Measurements from ENCODE around the gene TARS1. TPM values are rescaled to one million over a fixed set of nuclear protein-coding genes. Genes with fewer than 3 reads are reported as not detected.

Gene TARS1
- total and polyA plus RNA-seq, 7 donors = 50.8 to 152 (median 66.3) TPM

GRCh38 chr5:33422191-33422590 is 18.6 kb upstream of the TARS1 start:
- no peak for ATAC-seq
- H3K4me1 ChIP-seq = no peaks in the 10 kb centered on the region
- DNase-seq = no peak
- TF ChIP-seq CTCF (IDR thresholded peaks at IDR 0.05) = no peak
- no peaks in the 10 kb centered on the region for H3K27me3 ChIP-seq (ENCODE audit: insufficient read depth in 3 of 3, low read length in 2 of 3)
- intact Hi-C loops (cut with DNase I) = no loop called here
- WGBS, 3 donors = 81 to 91% (median 83%) methylated on average over 2 of the region's 2 CpGs
- no peaks in the 10 kb centered on the region for H3K9me3 ChIP-seq
- no peak overlapping the region for H3K4me3 ChIP-seq
- H3K27ac ChIP-seq = no peak overlapping the region
- H3K36me3 ChIP-seq (ENCODE audit: insufficient read depth in 1 of 2, low read depth in 1 of 2) = no peaks in the 10 kb centered on the region

DNA sequence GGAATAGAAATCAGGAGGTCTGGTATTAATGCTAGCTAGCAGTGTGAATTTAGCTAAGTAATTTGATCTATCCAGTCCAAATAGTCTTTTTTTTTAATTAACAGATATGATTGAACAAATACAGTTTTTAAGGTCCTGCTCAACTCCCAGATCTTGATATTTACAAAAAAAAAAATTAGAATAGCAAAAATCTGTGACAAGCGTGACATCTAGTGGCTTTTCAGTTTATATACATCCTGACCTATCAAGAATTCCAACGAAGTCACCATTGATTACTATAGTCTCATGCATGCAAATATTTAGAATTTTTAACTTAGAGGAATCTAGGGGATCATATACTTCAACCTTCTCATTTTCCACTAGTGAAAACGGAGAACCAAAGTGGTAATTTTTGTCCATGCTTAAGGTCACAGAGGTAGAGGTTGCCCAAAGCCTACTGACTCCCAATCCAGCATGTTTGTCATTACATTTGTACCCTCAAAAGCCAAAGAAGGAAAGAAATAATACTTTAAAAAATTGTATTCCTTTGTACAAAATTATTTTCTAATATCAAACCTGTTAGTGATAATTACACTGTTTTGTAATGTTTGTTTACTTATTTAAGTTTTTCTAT is 17.6 kb upstream of the TARS1 start:
- DNase-seq (no peak), ATAC-seq (no peak)
- Histone ChIP-seq H3K4me3 (no peak overlapping the region), H3K36me3 (ENCODE audit: insufficient read depth in 1 of 2, low read depth in 1 of 2) (no peaks in the 10 kb centered on the region), H3K27ac (no peak overlapping the region), H3K4me1 (no peaks in the 10 kb centered on the region), H3K27me3 (ENCODE audit: insufficient read depth in 3 of 3, low read length in 2 of 3) (no peaks in the 10 kb centered on the region), H3K9me3 (no peaks in the 10 kb centered on the region)
- 11 to 17% (median 14%) methylated on average over 3 of the region's 3 CpGs for WGBS, 3 donors
- peak; percentile 36 for TF ChIP-seq CTCF (IDR thresholded peaks at IDR 0.05)
- intact Hi-C loops (cut with DNase I) = no loop called here

DNA sequence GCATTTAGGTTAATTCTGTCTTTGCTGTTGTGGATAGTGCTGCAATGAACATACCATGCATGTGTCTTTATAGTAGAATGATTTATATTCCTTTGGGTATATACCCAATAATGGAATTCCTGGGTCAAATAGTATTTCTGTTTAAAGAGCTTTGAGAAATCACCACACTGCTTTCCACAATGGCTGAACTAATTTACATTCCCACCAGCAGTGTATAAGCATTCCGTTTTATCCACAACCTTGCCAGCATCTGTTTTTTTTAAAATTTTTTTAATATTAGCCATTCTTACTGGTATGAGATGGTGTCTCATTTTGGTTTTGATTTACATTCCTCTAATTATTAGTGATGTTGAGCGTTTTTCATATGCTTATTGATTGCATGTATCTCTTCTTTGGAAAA is 15.5 kb upstream of the TARS1 start:
- intact Hi-C loops (cut with DNase I) = no loop called here
- whole genome bisulfite sequencing, 3 donors = 61 to 67% (median 63%) methylated on average over 2 of the region's 2 CpGs
- DNase-seq (no peak), ATAC-seq (no peak)
- no peaks in the 10 kb centered on the region for H3K27me3 ChIP-seq (ENCODE audit: insufficient read depth in 3 of 3, low read length in 2 of 3)
- H3K36me3 ChIP-seq (ENCODE audit: insufficient read depth in 1 of 2, low read depth in 1 of 2) = no peaks in the 10 kb centered on the region
- H3K27ac ChIP-seq = no peak overlapping the region
- no peak for TF ChIP-seq CTCF (IDR thresholded peaks at IDR 0.05)
- H3K4me1 ChIP-seq = no peaks in the 10 kb centered on the region
- H3K9me3 ChIP-seq = no peaks in the 10 kb centered on the region
- no peak overlapping the region for H3K4me3 ChIP-seq

DNA sequence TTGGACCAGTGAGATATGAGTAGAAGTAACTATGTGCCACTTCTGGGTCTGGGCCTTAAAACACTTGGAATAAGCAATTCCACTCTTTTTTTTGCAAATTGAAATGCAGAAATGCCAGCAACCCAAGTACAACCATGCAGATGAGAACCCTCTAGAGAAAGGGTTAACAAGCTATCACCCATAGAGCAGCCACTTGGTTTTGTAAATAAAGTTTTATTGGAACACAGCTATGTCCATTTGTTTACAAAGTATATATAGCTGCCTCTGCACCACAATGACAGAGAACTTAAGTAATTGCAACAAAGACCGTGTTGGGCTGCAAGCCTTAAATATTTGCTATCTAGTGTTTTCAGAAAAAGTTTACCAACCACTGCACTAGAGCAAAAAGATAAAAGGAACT is 9.8 kb upstream of the TARS1 start:
- DNase-seq = no peak
- ATAC-seq = no peak
- WGBS, 3 donors = 88 to 95% (median 92%) methylated on average over 1 of the region's 1 CpG
- Histone ChIP-seq H3K36me3 (ENCODE audit: insufficient read depth in 1 of 2, low read depth in 1 of 2) (no peaks in the 10 kb centered on the region), H3K4me1 (no peaks in the 10 kb centered on the region), H3K9me3 (no peaks in the 10 kb centered on the region), H3K27me3 (ENCODE audit: insufficient read depth in 3 of 3, low read length in 2 of 3) (no peaks in the 10 kb centered on the region), H3K4me3 (no peak overlapping the region), H3K27ac (no peak overlapping the region)
- intact Hi-C loops (cut with DNase I) = no loop called here
- no peak for TF ChIP-seq CTCF (IDR thresholded peaks at IDR 0.05)

DNA sequence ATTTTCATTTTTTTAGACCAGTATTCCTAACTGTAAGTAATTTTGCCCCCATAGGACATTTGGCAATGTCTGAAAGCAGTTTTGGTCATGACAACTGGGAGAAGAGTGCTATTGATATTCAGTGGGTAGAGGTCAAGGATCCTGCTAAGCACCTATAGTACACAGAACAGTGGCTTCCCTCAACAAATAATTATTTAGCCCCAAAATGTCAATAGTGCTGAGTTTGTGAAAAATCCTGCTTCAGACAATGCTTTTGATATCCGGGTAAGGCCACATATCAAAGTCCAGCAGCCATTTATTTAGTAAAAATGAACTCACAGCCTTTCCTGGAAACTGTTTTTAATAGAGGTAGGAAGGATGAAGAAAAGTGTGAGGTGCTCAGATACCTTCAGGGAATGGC is 8.1 kb upstream of the TARS1 start:
- intact Hi-C loops (cut with DNase I) = no loop called here
- WGBS, 3 donors = 83 to 89% (median 89%) methylated on average over 1 of the region's 1 CpG
- Histone ChIP-seq H3K27me3 (ENCODE audit: insufficient read depth in 3 of 3, low read length in 2 of 3) (no peaks in the 10 kb centered on the region), H3K4me1 (no peaks in the 10 kb centered on the region), H3K36me3 (ENCODE audit: insufficient read depth in 1 of 2, low read depth in 1 of 2) (no peaks in the 10 kb centered on the region), H3K27ac (no peak overlapping the region), H3K4me3 (no peak overlapping the region), H3K9me3 (no peaks in the 10 kb centered on the region)
- no peak for TF ChIP-seq CTCF (IDR thresholded peaks at IDR 0.05)
- ATAC-seq = no peak
- no peak for DNase-seq

Data from psoas muscle (tissue), 8 donors.